ENCODE measurements around the gene SMARCAL1.

Gene SMARCAL1

DNA sequence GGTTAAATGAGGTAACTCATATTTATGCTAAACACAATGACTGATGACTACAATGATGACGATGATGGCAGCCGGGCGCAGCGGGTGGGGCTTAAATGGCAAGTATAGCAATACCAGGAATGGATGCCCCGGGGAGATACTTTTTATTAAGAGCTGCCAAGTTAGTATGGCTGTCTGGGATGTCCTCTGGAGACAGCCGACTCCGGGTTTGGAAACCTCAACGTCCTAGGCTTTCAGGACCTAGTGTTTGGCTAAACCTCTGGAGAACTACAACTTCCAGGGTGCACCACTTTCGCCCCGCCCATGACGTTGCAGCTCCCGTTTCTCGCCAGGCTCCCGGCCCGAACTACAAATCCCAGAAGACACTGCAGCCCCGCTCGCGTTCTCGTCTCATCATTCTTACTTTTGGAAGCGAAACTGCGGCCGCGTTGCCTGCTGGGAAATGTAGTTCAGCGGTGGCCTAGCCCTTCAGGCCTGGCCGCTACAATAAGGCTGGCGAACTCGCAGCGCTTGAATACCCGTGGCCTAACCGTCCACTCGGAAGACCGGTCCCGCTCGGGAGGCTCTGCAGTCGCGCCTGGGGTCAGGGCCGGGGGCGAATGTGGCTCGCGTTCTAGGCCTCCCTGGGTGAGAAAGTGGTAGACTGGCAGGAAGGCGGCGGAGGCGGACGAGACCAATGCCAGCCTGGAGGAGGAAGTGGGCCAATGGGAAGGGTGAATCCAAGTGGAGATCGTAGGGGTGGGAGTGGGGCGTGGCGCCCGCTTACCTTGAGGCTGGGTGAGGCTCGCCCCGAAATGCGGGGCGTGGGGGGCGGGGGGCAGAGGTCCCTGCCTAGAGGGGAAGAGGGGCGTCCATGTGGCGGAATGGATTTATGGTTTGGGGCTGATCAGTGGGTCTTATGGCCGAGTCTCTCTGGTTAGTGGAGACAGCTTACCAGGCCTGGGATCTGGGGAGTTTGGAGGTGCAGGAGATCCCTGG, at the start of gene SMARCAL1 (continued):
- TF ChIP-seq ZBTB44 (tag by site-specific recombination; IDR thresholded peaks at IDR 0.05) (peak; percentile 12; the same call in 1 of the 2 replicates), ZNF214 (tag by site-specific recombination; IDR thresholded peaks at IDR 0.05; ENCODE audit: borderline replicate concordance) (no peak), ZBTB6 (tag by site-specific recombination; IDR thresholded peaks at IDR 0.05) (peak; percentile 26), ZNF776 (tag by site-specific recombination; IDR thresholded peaks at IDR 0.05; ENCODE audit: borderline replicate concordance) (no peak), SP7 (tag by site-specific recombination; IDR thresholded peaks at IDR 0.05) (peak; percentile 60; the same call in 1 of the 2 replicates), KLF8 (tag by site-specific recombination; IDR thresholded peaks at IDR 0.05) (peak; percentile 77), ZNF692 (tag by site-specific recombination; IDR thresholded peaks at IDR 0.05) (peak; percentile 44; the same call in 1 of the 2 replicates), ZFHX2 (tag by site-specific recombination; conservative IDR thresholded peaks at IDR 0.05) (peak; percentile 79), ZNF645 (tag by site-specific recombination; IDR thresholded peaks at IDR 0.05) (no peak), ZNF768 (tag by site-specific recombination; IDR thresholded peaks at IDR 0.05) (no peak), GLI4 (tag by site-specific recombination; IDR thresholded peaks at IDR 0.05) (no peak), ZNF624 (tag by site-specific recombination; IDR thresholded peaks at IDR 0.05) (no peak), GLIS1 (tag by site-specific recombination; IDR thresholded peaks at IDR 0.05) (peak; percentile 41), ZNF335 (tag by site-specific recombination; conservative IDR thresholded peaks at IDR 0.05) (peak; percentile 99), ZNF654 (tag by site-specific recombination; IDR thresholded peaks at IDR 0.05; ENCODE audit: low read depth) (no peak), OVOL3 (tag by site-specific recombination; IDR thresholded peaks at IDR 0.05) (0 out of 2 replicates have a peak, but pooled peaks have one; percentile 48), ZNF211 (tag by site-specific recombination; IDR thresholded peaks at IDR 0.05; ENCODE audit: low read depth) (no peak), ZNF518A (tag by site-specific recombination; conservative IDR thresholded peaks at IDR 0.05; ENCODE audit: low read depth) (peak; percentile 28)
- TF ChIP-seq, protein P1, sequence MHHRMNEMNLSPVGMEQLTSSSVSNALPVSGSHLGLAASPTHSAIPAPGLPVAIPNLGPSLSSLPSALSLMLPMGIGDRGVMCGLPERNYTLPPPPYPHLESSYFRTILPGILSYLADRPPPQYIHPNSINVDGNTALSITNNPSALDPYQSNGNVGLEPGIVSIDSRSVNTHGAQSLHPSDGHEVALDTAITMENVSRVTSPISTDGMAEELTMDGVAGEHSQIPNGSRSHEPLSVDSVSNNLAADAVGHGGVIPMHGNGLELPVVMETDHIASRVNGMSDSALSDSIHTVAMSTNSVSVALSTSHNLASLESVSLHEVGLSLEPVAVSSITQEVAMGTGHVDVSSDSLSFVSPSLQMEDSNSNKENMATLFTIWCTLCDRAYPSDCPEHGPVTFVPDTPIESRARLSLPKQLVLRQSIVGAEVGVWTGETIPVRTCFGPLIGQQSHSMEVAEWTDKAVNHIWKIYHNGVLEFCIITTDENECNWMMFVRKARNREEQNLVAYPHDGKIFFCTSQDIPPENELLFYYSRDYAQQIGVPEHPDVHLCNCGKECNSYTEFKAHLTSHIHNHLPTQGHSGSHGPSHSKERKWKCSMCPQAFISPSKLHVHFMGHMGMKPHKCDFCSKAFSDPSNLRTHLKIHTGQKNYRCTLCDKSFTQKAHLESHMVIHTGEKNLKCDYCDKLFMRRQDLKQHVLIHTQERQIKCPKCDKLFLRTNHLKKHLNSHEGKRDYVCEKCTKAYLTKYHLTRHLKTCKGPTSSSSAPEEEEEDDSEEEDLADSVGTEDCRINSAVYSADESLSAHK (tag by site-specific recombination; IDR thresholded peaks at IDR 0.05): no peak
- TF ChIP-seq, protein P2, sequence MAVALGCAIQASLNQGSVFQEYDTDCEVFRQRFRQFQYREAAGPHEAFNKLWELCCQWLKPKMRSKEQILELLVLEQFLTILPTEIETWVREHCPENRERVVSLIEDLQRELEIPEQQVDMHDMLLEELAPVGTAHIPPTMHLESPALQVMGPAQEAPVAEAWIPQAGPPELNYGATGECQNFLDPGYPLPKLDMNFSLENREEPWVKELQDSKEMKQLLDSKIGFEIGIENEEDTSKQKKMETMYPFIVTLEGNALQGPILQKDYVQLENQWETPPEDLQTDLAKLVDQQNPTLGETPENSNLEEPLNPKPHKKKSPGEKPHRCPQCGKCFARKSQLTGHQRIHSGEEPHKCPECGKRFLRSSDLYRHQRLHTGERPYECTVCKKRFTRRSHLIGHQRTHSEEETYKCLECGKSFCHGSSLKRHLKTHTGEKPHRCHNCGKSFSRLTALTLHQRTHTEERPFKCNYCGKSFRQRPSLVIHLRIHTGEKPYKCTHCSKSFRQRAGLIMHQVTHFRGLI (tag by site-specific recombination; IDR thresholded peaks at IDR 0.05): no peak

All from HEK293 (cell line).